Thyroid gland (tissue), 4 donors: ENCODE results near the gene TINAGL1. TPM values are rescaled to one million over a fixed set of nuclear protein-coding genes. Genes with fewer than 3 reads are reported as not detected.
A peak's percentile ranks its signal among the peaks of the same experiment; 100 is the strongest.

Source experiments
- DNase-seq, 2 donors: peaks; one replicate each; pipeline ENCODE4 v3.0.0-alpha.2; 2019
- H3K27ac ChIP-seq, 3 donors: fragments of 200-600 bp; sonication (generic); 1 replicate in 2 of 3; 2 replicates in 1 of 3; pipeline ENCODE4 v1.5.1; 2016 to 2019; ENCODE audit warnings: mild to moderate bottlenecking in 1 of 3, moderate library complexity in 1 of 3
- H3K27me3 ChIP-seq: fragments of 200-600 bp; sonication (generic); one replicate; pipeline ENCODE4 v1.5.1; 2019
- H3K36me3 ChIP-seq, 2 donors: fragments of 200-600 bp; sonication (generic); one replicate each; pipeline ENCODE4 v1.5.1; 2016 to 2019
- H3K4me1 ChIP-seq, 2 donors: fragments of 200-600 bp; sonication (generic); one replicate each; pipeline ENCODE4 v1.5.1; 2017 to 2019
- H3K4me3 ChIP-seq, 3 donors: fragments of 200-600 bp; sonication (generic); replicated peaks in 1 of 3; 1 replicate in 2 of 3; 2 replicates in 1 of 3; pipeline ENCODE4 v1.5.1; 2016; ENCODE audit warnings: mild to moderate bottlenecking in 1 of 3
- H3K9me3 ChIP-seq: fragments of 200-600 bp; sonication (generic); one replicate; pipeline ENCODE4 v1.5.1; 2017
- POLR2A ChIP-seq, 2 donors: fragments of 450-650 bp; IDR thresholded peaks; one replicate each; pipeline ENCODE4 v1.6.1; 2017; ENCODE audit warnings: antibody characterized with exemption in 2 of 2, mild to moderate bottlenecking in 2 of 2, moderate library complexity in 1 of 2
- WGBS, 2 donors: methylation state at CpG; one replicate each; pipeline ENCODE4 v1.1.5; 2017; 5-methylcytosine and 5-hydroxymethylcytosine counted together
- intact Hi-C: fragments of 100-400 bp; cut with DNase I; formaldehyde crosslinking; loops from one replicate; pipeline ENCODE4 v1.15.1; 2023
- total RNA-seq, 4 donors: library from RNA; depleted of rRNA; stranded (reverse); fragments of >200 nt; gene quantifications; one replicate each; pipeline ENCODE4 v1.2.3, GENCODE V29; 2016
- TF ChIP-seq, protein P1 (sequence below), 6 experiments: fragments of 200-600 bp in 3 of 6; fragments of 450-650 bp in 3 of 6; sonication (generic) in 3 of 6; IDR thresholded peaks; one replicate each; pipeline ENCODE4 v1.5.1; 2016 to 2019; ENCODE audit warnings: antibody characterized with exemption in 6 of 6, mild to moderate bottlenecking in 2 of 6, inconsistent platforms in 1 of 6, moderate library complexity in 1 of 6

TINAGL1 gene
- total RNA-seq, 4 donors from 2014 or later = 157 to 391 (median 227) TPM

DNA sequence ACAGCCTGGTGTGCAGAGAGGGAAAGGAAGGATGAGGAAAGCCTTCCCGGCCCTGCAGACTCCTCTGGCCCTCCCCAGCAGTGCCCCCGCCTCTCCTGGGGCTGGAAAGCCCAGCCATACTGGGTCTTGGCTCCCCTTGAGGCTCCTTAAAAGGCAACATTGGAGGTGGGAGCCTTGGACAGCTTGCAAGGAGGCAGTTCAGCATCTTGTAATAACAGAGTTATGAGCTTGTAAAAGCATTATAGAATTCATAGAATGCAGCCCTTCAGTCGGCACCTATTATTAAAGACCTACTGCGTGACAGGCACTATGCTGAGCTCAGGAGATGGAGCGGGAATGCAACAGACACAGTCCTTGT lies 4.2 kb downstream of the TINAGL1 start:
- TF ChIP-seq POLR2A (IDR thresholded peaks at IDR 0.05) = no peak
- TF ChIP-seq, protein P1, sequence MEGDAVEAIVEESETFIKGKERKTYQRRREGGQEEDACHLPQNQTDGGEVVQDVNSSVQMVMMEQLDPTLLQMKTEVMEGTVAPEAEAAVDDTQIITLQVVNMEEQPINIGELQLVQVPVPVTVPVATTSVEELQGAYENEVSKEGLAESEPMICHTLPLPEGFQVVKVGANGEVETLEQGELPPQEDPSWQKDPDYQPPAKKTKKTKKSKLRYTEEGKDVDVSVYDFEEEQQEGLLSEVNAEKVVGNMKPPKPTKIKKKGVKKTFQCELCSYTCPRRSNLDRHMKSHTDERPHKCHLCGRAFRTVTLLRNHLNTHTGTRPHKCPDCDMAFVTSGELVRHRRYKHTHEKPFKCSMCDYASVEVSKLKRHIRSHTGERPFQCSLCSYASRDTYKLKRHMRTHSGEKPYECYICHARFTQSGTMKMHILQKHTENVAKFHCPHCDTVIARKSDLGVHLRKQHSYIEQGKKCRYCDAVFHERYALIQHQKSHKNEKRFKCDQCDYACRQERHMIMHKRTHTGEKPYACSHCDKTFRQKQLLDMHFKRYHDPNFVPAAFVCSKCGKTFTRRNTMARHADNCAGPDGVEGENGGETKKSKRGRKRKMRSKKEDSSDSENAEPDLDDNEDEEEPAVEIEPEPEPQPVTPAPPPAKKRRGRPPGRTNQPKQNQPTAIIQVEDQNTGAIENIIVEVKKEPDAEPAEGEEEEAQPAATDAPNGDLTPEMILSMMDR (IDR thresholded peaks at IDR 0.05) = no peak
- H3K27me3 ChIP-seq = no peaks in the 10 kb centered on the region
- intact Hi-C loops = no loop called here
- peaks cover 18% of the 10 kb centered on the region in 2 donors for H3K36me3 ChIP-seq
- WGBS, 2 donors = 64 to 66% methylated on average over 5 of the region's 5 CpGs
- no peak for DNase-seq
- no peaks in the 10 kb centered on the region for H3K9me3 ChIP-seq
- peak overlapping the region in 1 of 3 donors; percentile 16 for H3K4me3 ChIP-seq
- peaks cover 70 to 84% of the 10 kb centered on the region in 2 donors for H3K4me1 ChIP-seq
- peak overlapping the region; percentile 80 to 91 (median 90) for H3K27ac ChIP-seq

DNA sequence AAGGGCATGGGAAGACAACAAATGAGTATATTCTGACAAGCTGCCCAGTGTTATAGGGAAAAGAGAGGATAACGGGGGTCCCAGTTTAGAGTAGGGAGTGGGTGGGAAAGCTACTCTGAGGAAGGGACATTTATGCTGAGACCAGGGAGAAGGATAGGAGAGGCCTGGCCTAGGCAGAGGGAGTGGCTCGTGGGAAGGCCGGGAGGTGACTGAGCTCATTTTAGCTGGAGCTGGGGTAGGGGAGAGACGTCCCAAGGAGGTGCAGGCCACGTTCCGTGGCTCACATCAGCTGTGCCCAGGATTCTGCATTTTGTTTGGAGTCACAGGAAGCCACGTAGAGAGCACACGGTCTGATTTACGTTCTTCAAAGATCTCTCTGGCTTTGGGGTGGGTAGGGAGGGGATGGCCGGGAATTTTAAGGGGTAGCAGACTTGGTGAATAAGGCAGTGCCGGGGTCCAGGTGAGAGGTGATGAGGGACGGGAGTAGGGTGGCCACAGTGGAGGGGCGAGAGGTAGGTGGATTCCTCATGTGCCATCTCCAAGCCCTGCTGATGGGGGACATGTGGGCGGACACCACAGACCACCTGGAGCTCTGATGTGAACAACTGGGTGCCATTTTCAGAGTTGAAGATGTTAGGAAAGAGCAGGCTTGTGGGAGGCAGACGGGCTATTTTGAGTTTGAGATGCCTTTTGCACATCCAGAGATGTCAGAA lies 4.7 kb downstream of the TINAGL1 start:
- H3K27me3 ChIP-seq = no peaks in the 10 kb centered on the region
- WGBS, 2 donors = 81 to 84% methylated on average over 15 of the region's 15 CpGs
- intact Hi-C loops = no loop called here
- H3K9me3 ChIP-seq = no peaks in the 10 kb centered on the region
- H3K36me3 ChIP-seq = peaks cover 20 to 24% of the 10 kb centered on the region in 2 donors
- H3K4me3 ChIP-seq = peak overlapping the region in 1 of 3 donors; percentile 16
- DNase-seq = no peak
- TF ChIP-seq, protein P1 (IDR thresholded peaks at IDR 0.05) = no peak
- no peak for TF ChIP-seq POLR2A (IDR thresholded peaks at IDR 0.05)
- H3K27ac ChIP-seq = peak overlapping the region; percentile 80 to 91 (median 90)
- H3K4me1 ChIP-seq = peaks cover 65 to 81% of the 10 kb centered on the region in 2 donors

DNA sequence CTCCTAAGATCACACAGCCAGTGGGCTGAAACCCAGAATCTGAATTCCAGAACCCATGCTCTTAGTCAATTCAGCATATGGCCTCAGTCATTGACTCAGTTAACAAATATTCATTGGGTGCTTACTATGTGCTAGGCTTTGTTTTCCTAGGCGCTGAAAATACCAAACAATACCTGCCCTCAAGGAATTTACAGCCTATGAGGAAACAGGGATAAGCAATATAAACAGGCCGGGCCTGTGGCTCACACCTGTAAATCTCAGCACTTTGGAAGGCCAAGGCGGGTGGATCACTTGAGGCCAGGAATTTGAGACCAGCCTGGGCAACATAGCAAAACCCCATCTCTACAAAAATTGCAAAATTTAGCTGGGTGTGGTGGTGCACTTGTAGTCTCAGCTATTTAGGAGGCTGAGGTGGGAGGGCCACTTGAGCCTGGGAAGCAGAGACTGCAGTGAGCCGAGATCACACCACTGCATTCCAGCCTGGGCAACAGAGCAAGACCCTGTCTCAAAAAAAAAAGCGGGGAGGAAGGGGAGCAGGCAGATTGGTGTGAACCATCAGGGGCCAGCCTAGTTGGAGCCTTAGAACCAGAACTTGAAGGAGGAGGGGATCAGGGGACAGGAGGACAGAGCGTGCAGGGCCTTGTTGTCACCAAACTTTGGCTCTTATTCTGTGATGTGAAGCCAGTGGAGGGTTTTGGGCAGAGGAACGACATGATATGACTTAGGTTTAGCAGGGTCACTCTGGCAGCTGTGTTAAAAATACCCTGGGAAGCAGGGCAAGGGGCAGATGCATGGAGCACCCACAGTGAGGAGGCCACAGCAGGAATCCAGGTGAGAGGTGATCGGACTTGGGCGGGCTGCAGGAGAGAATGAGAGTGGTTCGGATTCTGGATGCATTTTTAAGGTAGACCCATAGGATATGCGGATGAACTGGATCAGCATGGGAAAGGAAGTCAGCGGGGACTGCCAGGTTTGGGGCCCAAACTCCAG lies 5.8 kb downstream of the TINAGL1 start:
- Histone ChIP-seq H3K4me1 (peaks cover 62 to 79% of the 10 kb centered on the region in 2 donors), H3K27me3 (no peaks in the 10 kb centered on the region), H3K4me3 (no peak overlapping the region), H3K9me3 (no peaks in the 10 kb centered on the region), H3K27ac (peak overlapping the region; percentile 80 to 91 (median 90)), H3K36me3 (peaks cover 28 to 32% of the 10 kb centered on the region in 2 donors)
- TF ChIP-seq, protein P1 (IDR thresholded peaks at IDR 0.05) = no peak
- no peak for TF ChIP-seq POLR2A (IDR thresholded peaks at IDR 0.05)
- 67 to 74% methylated on average over 11 to 12 of the region's 12 CpGs for WGBS, 2 donors
- DNase-seq = peak in 1 of 2 donors; percentile 50
- intact Hi-C loops = no loop called here

DNA sequence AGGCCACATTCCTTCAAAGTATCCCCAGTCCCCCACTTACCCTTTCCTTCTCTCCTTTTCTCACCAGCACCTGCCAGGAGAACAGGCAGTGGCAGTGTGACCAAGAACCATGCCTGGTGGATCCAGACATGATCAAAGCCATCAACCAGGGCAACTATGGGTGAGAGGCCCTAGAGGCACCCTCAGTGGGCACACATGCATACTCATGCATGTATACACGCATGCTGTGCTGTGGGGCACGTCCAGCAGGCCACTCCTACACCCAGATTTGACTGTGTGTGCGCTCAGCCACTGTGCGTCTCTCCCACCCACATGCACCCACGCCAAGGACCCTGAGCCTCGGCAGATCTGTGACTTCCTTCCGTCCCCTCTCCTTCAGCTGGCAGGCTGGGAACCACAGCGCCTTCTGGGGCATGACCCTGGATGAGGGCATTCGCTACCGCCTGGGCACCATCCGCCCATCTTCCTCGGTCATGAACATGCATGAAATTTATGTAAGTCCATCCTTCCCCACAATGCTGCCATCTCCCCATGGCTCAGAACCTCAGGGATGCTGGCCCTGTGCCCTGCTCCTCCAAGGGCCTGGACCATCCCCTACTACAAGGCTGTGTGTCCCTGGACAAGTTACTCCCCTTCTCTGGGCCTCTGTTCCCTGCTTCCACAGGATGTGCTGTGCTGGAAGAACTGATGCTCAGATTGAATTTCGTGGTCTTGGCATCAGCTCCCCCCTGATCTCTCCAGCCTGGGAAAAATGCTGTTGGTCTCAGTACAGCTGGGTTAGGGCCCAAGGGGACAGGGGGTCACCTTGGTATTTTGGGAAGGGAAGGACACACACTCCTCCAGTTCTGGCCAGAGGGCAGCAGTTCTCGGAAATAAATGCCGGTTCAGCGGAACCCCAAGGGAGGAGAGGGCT lies 7.0 kb downstream of the TINAGL1 start:
- Histone ChIP-seq H3K4me1 (peaks cover 67 to 84% of the 10 kb centered on the region in 2 donors), H3K4me3 (no peak overlapping the region), H3K9me3 (no peaks in the 10 kb centered on the region), H3K27me3 (no peaks in the 10 kb centered on the region), H3K36me3 (peaks cover 30 to 32% of the 10 kb centered on the region in 2 donors), H3K27ac (peak overlapping the region; percentile 80 to 91 (median 90))
- 82 to 84% methylated on average over 16 of the region's 16 CpGs for WGBS, 2 donors
- DNase-seq = no peak
- no peak for TF ChIP-seq POLR2A (IDR thresholded peaks at IDR 0.05)
- TF ChIP-seq, protein P1 (IDR thresholded peaks at IDR 0.05) = no peak
- intact Hi-C loops = no loop called here
